GM18511 (cell line): ENCODE measurements around the gene STK40.
A peak's percentile ranks its signal among the peaks of the same experiment; 100 is the strongest.

Experiments
- ATAC-seq: cut with Tn5 transposase; IDR thresholded peaks from one replicate; pipeline ENCODE4 v1.9.1; 2021; ENCODE audit warnings: mild to moderate bottlenecking, moderate library complexity; ENCODE audit not compliant: unreplicated experiment

STK40 gene

GRCh38 chr1:36346741-36347370, 38.9 kb downstream of the STK40 start:
- ATAC-seq = no peak

- no peak for ATAC-seq
These were observed 40.4 kb downstream of the STK40 start for GRCh38 chr1:36345353-36345752.

GRCh38 chr1:36344395-36344680, 41.4 kb downstream of the STK40 start:
- no peak for ATAC-seq

- ATAC-seq = no peak
These were observed 41.9 kb downstream of the STK40 start for GRCh38 chr1:36343651-36344394.

- ATAC-seq = no peak
These were observed 43.1 kb downstream of the STK40 start for GRCh38 chr1:36342426-36343185.

- no peak for ATAC-seq
These were observed 44.0 kb downstream of the STK40 start for GRCh38 chr1:36341626-36342320.

- no peak for ATAC-seq
These were observed 46.1 kb downstream of the STK40 start for GRCh38 chr1:36339615-36340014.

- ATAC-seq = no peak
These were observed 46.5 kb downstream of the STK40 start for GRCh38 chr1:36339215-36339614.

GRCh38 chr1:36337830-36338229, 47.9 kb downstream of the STK40 start:
- ATAC-seq = no peak

GRCh38 chr1:36330940-36331339, 54.8 kb downstream of the STK40 start:
- no peak for ATAC-seq

- ATAC-seq = no peak
These were observed 55.9 kb downstream of the STK40 start for GRCh38 chr1:36329817-36330216.

GRCh38 chr1:36328713-36329112, 57.0 kb downstream of the STK40 start:
- ATAC-seq = no peak

GRCh38 chr1:36328088-36328480, 57.6 kb downstream of the STK40 start:
- no peak for ATAC-seq

- no peak for ATAC-seq
These were observed 58.2 kb downstream of the STK40 start for GRCh38 chr1:36327421-36328087.

- no peak for ATAC-seq
These were observed 59.2 kb downstream of the STK40 start for GRCh38 chr1:36326499-36326898.

- no peak for ATAC-seq
These were observed 61.4 kb downstream of the STK40 start for GRCh38 chr1:36324353-36324703.

- ATAC-seq = peak; percentile 50
These were observed 61.9 kb downstream of the STK40 start, which contains the start of gene EVA1B for GRCh38 chr1:36323636-36324352. Gene EVA1B, minus strand, starts transcription at chr1:36323645. Its CDS starts 608 bp downstream, at chr1:36323037.

GRCh38 chr1:36322786-36323635, 62.7 kb downstream of the STK40 start:
- peak; percentile 37 for ATAC-seq

GRCh38 chr1:36322041-36322785, 63.5 kb downstream of the STK40 start:
- ATAC-seq = no peak
